ENCODE data around the gene ALOXE3. TPM values are rescaled to one million over a fixed set of nuclear protein-coding genes. Genes with fewer than 3 reads are reported as not detected.
A peak's percentile ranks its signal among the peaks of the same experiment; 100 is the strongest.

Gene ALOXE3
- polyA plus RNA-seq, 3 donors = not detected

GRCh38 chr17:8119581-8120519, 1.5 kb upstream of the ALOXE3 start:
- peaks cover 50 to 78% of the 10 kb centered on the region in 2 donors for H3K27me3 ChIP-seq (ENCODE audit: control insufficient read depth in 2 of 2, insufficient read depth in 2 of 2, low read length in 2 of 2)
- H3K9me3 ChIP-seq (replicated peaks in 1 of 2; ENCODE audit: control insufficient read depth in 1 of 2, insufficient read depth in 1 of 2, low read length in 2 of 2) = peaks cover 0 to 17% of the 10 kb centered on the region in 2 donors
- Mint-ChIP-seq H3K36me3 (peaks cover 17 to 22% of the 10 kb centered on the region in 2 donors), H3K4me1 (peaks cover 69% of the 10 kb centered on the region), H3K27me3 (ENCODE audit: low read depth in 3 of 3) (peaks cover 81 to 91% (median 90%) of the 10 kb centered on the region in 3 donors), H3K27ac (peak overlapping the region in 4 of 7 donors; percentile 13 to 76 (median 42)), H3K4me3 (peak overlapping the region; percentile 85 to 93), H3K9me3 (peaks cover 0 to 42% (median 29%) of the 10 kb centered on the region in 7 donors)
- TF ChIP-seq CTCF (IDR thresholded peaks at IDR 0.05) = no peak
- no peak overlapping the region for H3K27ac ChIP-seq (ENCODE audit: low read depth in 1 of 2, low read length in 2 of 2)
- H2AFZ ChIP-seq (ENCODE audit: insufficient read depth, low read depth, low read length, poor library complexity, severe bottlenecking) = no peak overlapping the region
- peak; percentile 87 to 92 (median 91) for DNase-seq
- WGBS (ENCODE audit: insufficient coverage) = 0% methylated on average over 19 of the region's 28 CpGs
- no peaks in the 10 kb centered on the region for H3K79me2 ChIP-seq (ENCODE audit: insufficient read depth, low read length)
- peaks cover 25% of the 10 kb centered on the region for H4K20me1 ChIP-seq (ENCODE audit: insufficient read depth, low read length)
- H3K36me3 ChIP-seq (replicated peaks in 1 of 2; ENCODE audit: control insufficient read depth in 1 of 2, insufficient read depth in 2 of 2, low read length in 2 of 2) = no peaks in the 10 kb centered on the region
- H3K9ac ChIP-seq (ENCODE audit: insufficient read depth, low read length, poor library complexity, severe bottlenecking) = no peak overlapping the region
- intact Hi-C loops (cut with micrococcal nuclease) = loop anchor here (2.0 to 5.0 kb wide), 4 partner anchors 37 to 102 kb away; no protein-coding TSS in a partner anchor
- peak overlapping the region; percentile 45 to 77 (median 61) for H3K4me3 ChIP-seq (replicated peaks in 1 of 3; ENCODE audit: low read depth in 2 of 3, low read length in 3 of 3)
- H3K4me2 ChIP-seq (replicated peaks; ENCODE audit: extremely low read depth, low read length, poor library complexity, severe bottlenecking) = peak overlapping the region; percentile 98
- peaks cover 64 to 78% of the 10 kb centered on the region in 2 donors for H3K4me1 ChIP-seq (ENCODE audit: control insufficient read depth in 1 of 2, insufficient read depth in 2 of 2, low read length in 2 of 2)

DNA sequence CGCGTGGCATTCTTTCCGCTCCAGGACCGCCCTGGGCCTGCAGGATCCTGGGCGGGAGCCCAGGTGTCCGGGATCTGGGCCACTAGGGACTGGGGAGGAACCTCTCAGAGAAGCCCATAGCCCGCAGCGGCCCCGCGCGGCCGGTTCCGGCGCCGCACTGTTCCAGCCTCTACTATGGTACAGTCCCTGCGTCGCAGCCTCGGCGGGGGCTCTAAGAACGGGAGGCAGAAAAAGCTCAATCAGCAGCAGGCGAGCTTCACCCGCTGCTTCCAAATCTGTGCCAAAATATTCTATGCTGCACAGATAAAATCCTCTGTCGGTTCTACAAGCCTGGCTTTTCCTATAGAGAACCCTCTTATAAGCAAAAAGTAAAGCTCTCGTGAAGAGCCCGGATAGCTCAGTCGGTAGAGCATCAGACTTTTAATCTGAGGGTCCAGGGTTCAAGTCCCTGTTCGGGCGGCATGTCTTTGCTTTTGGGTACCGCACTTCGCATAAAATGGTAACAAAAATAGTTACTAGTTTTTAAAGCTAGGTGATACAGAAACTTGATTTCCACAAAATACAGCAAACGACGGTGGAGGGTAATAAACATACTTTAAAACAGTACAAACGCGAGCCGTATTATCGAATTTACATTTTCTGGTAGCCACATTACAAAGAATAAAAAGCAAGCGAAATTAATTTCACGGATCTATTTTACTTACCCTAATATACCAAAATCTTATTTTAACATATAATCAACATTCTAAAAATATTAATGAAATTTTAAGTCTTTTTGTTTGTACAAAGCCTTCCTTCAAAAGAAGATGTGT, 661 bp upstream of the ALOXE3 start:
- Mint-ChIP-seq H3K4me1 (peaks cover 61% of the 10 kb centered on the region), H3K36me3 (peaks cover 12 to 16% of the 10 kb centered on the region in 2 donors), H3K27me3 (ENCODE audit: low read depth in 3 of 3) (peaks cover 73 to 91% (median 88%) of the 10 kb centered on the region in 3 donors), H3K27ac (peak overlapping the region; percentile 85 to 91 (median 87)), H3K4me3 (peak overlapping the region; percentile 85 to 93), H3K9me3 (peaks cover 0 to 34% (median 21%) of the 10 kb centered on the region in 7 donors)
- H4K20me1 ChIP-seq (ENCODE audit: insufficient read depth, low read length) = peaks cover 20% of the 10 kb centered on the region
- H3K27ac ChIP-seq (ENCODE audit: low read depth in 1 of 2, low read length in 2 of 2) = no peak overlapping the region
- peak; percentile 96 for TF ChIP-seq CTCF (IDR thresholded peaks at IDR 0.05)
- peak; percentile 60 to 85 (median 79) for DNase-seq
- peak overlapping the region; percentile 67 for H2AFZ ChIP-seq (ENCODE audit: insufficient read depth, low read depth, low read length, poor library complexity, severe bottlenecking)
- peak overlapping the region; percentile 46 for H3K9ac ChIP-seq (ENCODE audit: insufficient read depth, low read length, poor library complexity, severe bottlenecking)
- H3K9me3 ChIP-seq (replicated peaks in 1 of 2; ENCODE audit: control insufficient read depth in 1 of 2, insufficient read depth in 1 of 2, low read length in 2 of 2) = peaks cover 0 to 8% of the 10 kb centered on the region in 2 donors
- H3K4me3 ChIP-seq (replicated peaks in 1 of 3; ENCODE audit: low read depth in 2 of 3, low read length in 3 of 3) = peak overlapping the region; percentile 45 to 77 (median 61)
- under 1% methylated on average over 27 of the region's 38 CpGs for WGBS (ENCODE audit: insufficient coverage)
- no peaks in the 10 kb centered on the region for H3K36me3 ChIP-seq (replicated peaks in 1 of 2; ENCODE audit: control insufficient read depth in 1 of 2, insufficient read depth in 2 of 2, low read length in 2 of 2)
- H3K79me2 ChIP-seq (ENCODE audit: insufficient read depth, low read length) = no peaks in the 10 kb centered on the region
- intact Hi-C loops (cut with micrococcal nuclease) = loop anchor here in 1 of 2 donors (2.0 to 5.0 kb wide), 2 partner anchors 68 to 103 kb away; no protein-coding TSS in a partner anchor
- H3K4me1 ChIP-seq (ENCODE audit: control insufficient read depth in 1 of 2, insufficient read depth in 2 of 2, low read length in 2 of 2) = peaks cover 56 to 69% of the 10 kb centered on the region in 2 donors
- peaks cover 45 to 78% of the 10 kb centered on the region in 2 donors for H3K27me3 ChIP-seq (ENCODE audit: control insufficient read depth in 2 of 2, insufficient read depth in 2 of 2, low read length in 2 of 2)
- H3K4me2 ChIP-seq (replicated peaks; ENCODE audit: extremely low read depth, low read length, poor library complexity, severe bottlenecking) = peak overlapping the region; percentile 98
